HG03378 (cell line): ENCODE data around the gene PRIM2.
"Not testable (repeated sequence)": the region's sequence is repeated elsewhere in the genome, so short reads cannot be mapped to it uniquely, and the experiment has no call there.

Experiments
- ATAC-seq: cut with Tn5 transposase; IDR thresholded peaks from one replicate; pipeline ENCODE4 v1.9.1; 2021; ENCODE audit warnings: mild to moderate bottlenecking, moderate library complexity; ENCODE audit not compliant: unreplicated experiment

Gene PRIM2

DNA sequence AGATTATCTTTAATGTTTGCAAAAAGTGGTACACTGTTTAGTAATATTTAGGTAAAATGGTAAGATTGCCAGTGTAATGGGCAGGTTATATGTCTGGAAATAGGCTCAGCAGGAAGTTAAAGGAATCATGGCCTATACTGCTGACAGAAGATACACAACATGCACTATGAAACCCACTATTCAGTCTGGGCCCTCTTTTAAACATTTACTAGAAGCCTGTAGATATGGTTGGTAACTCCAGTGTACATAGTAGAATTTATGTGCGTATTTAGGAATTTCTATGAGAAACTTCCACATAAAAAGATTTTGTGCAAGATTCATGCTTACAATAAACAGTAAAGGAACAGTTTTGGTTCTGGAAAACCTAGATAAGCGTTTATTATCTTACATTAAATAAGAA lies 178.8 kb downstream of the PRIM2 start:
- ATAC-seq, result not testable (repeated sequence)

DNA sequence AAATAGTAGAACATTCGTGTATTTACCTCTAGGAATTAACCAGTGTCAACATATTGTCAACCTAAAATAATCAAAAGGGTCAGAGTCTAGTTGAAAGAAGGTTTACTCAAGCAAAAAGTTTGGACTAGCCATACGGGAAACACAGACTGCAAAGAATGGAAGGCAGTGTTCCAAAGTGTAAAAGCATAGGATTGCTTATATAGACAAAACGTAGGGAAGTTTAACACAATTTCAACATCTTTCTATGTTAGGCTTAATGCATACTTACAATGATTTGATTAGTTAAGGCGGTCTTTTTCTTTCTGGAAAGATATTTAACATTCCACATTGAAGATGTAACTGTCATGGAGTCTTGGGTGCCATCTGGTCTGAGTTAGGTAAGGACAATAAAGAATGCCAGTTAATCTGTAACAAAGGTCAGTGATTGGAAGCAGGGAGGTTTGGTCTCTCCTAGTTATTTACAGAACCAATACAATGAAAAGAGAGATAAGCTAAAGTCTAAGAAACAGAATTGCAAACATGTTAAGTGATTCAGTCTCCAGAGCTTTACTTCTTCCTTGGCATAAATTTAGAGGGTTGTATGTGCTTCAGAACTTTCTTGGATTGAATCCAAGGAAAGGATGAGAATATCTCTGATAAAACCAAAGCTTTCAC lies 183.1 kb downstream of the PRIM2 start:
- not testable (repeated sequence) for ATAC-seq

DNA sequence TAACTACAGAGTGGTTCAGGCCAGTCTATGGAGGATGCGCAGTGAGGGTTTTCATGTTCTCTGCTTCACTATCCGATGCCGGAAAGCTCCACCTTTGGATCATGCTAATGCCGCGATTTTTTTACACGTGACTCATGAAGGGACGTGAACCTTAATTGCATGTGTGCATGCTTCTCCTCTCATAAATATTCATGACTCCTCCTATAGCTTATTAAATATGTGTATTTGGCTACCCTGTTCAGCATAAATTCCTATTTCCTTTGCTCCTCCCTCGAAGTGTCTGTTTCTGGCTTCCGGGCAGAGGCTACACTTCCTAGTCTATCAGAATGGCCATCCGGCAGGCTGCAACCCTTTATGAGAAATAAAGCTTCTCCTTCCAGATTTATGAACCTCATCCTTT lies 185.0 kb downstream of the PRIM2 start:
- ATAC-seq, result not testable (repeated sequence)

DNA sequence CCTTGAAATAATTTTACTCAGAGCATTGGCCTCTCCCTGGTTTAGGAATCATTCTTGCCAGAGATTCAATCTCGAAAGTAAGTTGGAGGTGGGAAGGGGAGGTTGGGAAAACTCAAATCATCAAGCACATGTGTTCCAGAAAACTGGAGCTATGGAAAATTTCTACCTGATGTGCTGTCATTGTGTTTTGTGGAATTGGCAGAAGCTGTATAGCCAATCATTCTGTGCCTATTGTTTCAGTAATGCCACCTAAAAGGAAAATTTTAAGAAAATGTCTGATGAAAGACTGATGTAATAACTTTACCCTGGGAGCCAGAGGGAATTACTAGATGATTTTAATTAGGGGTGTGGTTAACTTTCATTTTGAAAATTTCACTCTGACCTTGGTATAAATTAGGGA lies 187.8 kb downstream of the PRIM2 start:
- not testable (repeated sequence) for ATAC-seq

DNA sequence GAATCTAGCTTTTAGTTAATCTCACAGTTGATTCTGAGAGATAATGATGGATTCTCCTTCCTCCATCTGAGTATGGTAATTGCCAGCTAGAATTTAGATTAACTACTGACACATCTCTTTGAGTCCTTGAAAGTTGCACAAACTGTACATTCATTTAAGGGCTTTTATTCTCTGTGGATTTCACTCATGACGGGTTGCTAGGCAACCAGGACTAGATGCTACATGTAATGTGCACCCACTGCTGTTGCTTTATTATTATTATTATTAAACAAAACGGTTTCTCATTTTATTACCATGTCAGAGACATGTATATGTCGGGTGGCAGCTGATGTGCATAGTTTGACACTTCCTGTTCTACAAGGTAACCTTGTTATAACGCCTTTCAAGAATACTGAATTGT lies 193.0 kb downstream of the PRIM2 start:
- not testable (repeated sequence) for ATAC-seq

DNA sequence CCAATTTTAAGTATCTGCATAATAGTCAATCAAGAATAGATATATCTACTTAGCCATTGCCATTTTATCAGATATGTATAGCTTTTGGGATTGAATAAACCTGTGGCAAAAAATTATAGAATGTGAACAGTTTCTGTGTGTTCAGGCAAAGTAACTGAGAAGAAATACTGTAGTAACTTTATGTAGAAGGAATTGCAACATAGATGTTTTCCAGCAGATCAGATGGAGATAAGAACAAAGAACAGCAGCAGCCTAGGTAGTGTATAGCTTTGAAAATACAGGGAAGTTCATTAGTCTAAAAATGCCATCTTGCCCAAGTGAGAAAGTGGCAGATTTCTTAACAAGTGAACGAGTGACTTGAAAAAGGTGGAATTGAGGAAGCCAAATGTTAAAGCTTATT lies 197.7 kb downstream of the PRIM2 start:
- not testable (repeated sequence) for ATAC-seq

DNA sequence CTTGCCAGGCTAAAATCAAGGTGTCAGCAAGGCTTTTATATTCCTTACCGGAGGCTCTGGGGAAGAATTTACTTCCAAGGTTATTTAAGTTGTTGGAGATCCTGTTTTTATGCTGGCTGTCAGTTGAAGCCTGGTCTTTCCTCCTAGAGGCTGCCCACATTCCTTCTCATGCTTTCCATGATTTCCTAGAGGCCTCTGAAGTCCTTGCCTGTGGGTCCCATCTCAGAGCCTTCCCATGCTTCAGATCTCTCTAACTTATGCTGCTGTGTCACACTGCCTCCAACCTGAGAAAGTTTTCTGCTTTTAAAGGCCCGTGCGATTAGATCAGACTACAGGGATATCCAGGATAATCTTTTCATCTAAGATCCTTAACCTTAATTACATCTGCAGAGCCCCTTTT lies 198.4 kb downstream of the PRIM2 start:
- ATAC-seq, result not testable (repeated sequence)

DNA sequence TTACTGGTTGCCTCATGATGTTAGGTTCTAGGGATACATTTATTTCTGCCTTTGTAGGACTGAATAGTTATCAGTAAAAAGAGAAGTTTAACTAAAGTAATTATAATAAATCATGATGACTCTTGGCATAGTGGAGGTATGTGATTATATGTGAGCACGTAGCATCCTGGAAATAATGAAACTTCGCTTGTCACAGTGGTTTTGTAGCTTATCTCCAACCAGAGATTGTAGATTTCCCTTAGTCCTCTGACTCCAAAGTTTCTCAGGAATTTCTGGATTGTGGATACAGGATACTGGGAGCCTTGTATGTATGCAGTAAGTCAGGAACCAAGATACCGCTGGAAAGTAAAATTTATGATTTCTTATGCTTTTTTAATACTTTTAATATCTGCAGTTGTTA lies 199.3 kb downstream of the PRIM2 start:
- not testable (repeated sequence) for ATAC-seq

DNA sequence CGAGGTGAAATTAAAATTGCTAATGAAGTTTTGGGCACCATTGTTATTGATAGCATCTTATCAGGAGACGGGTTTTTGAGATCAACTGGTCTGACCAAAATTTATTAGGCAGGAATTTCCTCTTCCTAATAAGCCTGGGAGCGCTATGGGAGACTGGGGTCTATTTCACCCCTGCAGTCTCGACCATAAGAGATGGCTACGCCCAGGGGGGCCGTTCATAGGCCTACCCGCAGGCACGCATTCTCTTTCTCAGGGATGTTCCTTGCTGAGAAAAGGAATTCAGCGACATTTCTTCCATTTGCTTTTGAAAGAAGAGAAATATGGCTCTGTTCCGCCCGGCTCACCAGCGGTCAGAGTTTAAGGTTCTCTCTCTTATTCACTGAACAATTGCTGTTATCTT lies 201.8 kb downstream of the PRIM2 start:
- ATAC-seq, result not testable (repeated sequence)

DNA sequence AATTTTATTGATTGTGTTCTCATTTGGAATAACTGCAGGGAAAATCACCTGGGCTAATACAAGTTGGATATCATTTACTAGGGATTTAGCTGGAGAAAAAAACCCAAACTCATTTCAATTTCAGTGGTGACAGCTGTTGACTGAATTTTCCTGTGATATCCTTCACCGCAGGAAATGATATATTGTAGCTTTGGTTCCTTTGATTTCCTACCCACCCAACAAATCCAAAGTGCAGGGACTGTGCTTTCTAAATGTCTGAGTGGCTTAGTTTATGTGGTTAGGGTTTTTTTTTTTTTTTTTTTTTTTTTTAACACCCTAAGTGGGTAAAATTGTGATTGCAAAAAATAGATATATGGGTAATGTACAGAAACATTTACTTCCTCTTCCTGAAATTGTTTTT lies 203.7 kb downstream of the PRIM2 start:
- ATAC-seq, result not testable (repeated sequence)

DNA sequence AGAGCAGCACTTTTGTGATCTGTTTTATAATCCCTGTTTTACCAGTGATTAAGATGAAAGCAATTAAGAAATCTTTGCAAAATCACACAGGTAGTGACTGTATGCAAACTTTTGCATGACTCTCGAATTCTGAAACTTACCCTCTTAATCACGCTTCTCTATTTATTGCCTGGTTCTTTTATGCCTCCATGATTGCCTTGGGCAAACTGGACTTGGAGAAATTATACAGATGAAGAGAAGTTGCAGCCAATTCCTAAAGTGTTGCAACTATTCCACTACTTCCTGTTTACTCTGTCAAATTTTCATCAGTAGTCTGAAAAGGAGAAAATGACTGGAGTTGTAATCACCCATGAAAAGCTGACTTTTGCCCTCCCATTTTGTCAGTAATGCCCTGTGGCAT lies 205.8 kb downstream of the PRIM2 start:
- not testable (repeated sequence) for ATAC-seq

DNA sequence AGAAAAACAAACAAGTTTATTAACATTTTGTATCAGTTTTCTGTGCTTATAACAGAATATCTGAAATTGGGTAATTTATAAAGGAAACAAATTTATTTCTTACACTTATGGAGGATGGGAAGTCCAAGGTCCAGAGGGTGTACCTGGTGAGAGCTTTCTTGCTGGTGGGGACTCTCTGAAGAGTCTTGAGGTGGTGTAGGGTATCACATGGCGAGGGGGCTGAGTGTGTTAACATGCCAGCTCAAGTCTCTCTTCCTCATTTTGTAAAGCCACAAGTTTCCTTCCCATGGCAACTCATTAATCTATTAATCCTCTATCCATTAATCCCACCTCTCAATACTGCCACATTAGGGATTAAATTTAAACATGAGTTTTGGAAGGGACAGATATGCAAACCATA lies 212.3 kb downstream of the PRIM2 start:
- ATAC-seq, result not testable (repeated sequence)

DNA sequence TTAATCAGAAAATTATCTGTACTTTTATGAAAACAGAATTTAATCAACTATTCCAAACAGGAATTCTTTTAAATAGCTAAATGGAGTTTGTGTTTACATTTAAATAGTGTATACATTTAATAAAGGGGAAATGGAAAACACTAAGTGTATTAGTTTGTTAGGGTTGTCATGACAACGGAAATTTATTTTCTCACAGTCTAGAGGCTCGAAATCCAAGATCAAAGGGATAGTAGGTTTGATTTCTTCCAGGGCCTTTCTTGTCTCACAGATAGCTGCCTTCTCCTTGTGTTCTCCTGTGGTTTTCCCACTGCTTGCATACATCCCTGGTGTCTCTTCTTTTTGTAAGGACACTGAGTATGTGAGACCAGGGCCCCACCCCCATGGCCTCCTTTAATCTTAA lies 215.2 kb downstream of the PRIM2 start:
- ATAC-seq, result not testable (repeated sequence)

DNA sequence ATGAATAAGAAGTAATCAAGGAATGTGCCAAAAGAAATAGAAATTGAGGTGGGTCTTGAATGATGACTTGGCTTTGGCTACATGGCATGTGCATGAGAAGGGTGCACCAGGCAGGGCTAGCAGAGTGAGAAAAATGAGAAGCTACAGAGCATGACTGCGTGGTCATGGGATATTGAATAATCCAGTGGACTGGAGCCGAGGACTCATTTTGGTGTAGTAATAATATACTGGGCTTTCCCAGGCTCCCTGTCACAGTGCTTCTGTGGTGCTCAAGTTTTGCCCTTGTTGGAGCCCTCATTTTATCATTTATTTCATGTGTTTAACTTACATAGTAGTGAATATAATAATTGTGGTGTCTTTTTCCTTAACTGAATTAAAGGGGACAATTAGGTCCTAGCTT lies 217.7 kb downstream of the PRIM2 start:
- ATAC-seq, result not testable (repeated sequence)

DNA sequence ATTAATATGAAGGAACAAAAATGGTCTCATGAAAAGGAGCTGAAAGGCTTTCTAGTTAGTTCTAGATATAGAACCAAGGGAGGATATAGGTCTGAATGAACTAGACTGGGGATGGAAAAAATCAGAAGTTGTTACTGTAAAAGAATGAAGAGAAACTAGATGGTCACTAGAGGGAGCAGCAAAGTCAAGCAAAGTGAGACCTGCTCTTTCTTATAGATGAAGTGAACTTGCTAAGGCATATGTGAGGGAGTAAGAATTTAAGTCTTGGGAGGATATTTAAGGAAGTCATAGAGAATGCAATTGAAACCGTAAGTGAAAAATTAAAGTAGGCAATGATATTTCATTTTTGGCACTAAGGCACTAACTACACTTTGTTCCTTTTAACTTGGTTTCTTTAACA lies 218.6 kb downstream of the PRIM2 start:
- peak; percentile 88 for ATAC-seq

DNA sequence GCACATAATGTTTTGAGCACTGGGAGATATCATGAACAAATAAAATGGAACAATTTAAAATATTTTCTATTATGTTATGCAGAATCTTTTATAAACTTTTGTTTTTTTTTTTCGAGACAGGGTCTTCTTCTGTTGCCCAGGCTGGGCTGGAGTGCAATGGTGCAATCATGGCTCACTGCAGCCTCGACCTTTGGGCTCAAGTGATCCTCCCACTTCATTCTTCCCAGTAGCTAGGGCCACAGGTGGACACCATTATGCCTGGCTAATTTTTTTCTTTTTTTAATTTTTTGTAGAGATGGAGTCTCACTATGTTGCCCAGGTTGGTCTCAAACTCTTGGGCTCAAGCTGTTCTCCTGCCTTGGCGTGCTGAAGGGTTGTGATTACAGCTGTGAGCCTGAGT lies 220.5 kb downstream of the PRIM2 start:
- ATAC-seq, result not testable (repeated sequence)

DNA sequence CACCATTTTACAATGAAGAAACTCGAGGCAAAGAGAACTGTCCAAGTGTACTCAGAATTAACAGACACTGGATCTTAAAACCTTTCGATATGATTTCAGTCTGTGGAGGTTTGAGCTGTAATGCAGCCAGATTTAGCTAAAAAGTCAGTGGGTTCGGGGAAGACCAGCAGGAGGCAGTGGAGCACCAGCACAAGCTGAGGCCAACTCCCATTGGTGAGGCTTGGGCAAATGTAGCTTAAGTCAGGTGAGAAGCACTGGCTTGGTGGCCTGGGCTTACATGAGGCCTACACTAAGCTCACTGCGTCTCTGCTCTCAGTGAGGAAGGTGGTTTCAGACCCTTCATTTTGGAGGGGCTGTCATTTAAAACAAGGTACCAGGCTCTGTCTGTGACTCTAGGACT lies 234.5 kb downstream of the PRIM2 start:
- ATAC-seq, result not testable (repeated sequence)

DNA sequence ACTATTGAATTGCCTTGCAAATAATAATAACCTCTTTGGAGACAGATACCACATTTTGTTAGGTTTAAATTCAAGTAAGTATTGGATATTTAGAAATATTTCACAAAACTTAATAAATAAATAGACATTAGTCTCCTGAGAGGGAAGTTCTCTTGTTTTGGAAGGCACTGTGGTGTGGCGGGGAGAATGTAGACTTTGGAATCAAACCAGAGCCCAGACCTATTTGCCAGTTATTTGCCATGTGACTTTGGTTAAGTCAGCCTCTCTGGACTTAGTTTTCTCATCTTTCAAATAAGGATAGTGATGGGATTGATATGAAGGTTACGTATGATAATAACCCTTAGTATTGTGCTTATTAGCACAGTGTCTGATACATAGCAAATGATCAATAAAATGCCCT lies 240.4 kb downstream of the PRIM2 start:
- not testable (repeated sequence) for ATAC-seq

DNA sequence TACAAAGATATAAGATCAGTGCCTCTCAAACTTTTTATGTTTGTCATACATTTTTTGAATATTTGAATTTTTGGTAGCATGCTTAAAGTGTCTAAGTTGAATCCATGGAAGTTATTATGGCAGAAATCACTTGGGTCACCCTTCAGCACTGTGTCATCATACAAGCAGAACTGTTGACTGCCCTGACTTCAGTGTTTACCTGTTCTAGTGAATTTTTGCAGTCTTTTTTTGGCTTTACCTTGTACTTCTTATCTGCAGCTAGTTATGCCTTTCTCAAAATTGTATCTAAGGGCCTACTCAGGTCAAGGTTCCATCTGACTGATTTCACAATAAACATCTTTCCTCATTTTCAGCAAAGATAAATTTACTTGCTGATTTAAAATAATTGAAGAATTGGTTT lies 241.7 kb downstream of the PRIM2 start:
- ATAC-seq, result not testable (repeated sequence)

DNA sequence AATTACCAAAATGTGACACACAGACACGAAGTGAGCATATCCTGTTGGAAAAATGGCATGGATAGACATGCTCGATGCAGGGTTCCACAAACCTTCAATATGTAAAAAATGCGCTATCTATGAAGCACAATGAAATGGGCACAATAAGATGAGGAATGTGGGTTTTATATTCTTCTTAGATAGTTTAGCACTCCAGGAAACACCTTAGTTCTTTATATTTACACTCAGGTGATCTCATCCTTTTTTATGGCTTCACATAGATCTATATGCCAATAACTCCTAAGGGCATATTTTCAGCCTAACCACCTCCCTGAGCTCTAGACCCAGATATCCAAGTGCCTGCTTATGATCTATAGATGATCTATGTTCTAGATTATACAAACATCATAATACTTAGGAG lies 244.8 kb downstream of the PRIM2 start:
- ATAC-seq, result not testable (repeated sequence)

DNA sequence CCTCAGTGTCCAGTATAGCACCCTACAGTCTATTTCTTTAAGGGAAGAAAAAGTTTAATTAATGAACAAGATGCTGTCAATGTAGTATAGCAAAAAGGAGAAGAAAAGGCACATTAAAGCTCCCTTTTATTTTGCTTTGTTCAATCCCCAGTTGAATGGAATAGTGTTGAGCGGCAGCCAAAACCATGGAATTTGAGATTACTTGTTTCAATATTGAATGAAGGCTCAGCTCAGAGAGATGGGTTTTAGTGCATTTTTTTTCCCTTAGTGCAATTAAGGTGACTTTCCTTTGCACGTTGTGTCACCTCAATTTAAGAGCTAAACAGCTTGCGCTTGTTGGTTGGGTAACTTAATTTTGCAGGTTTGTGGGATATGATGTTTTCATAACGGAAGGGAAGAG lies 254.7 kb downstream of the PRIM2 start:
- ATAC-seq, result not testable (repeated sequence)

DNA sequence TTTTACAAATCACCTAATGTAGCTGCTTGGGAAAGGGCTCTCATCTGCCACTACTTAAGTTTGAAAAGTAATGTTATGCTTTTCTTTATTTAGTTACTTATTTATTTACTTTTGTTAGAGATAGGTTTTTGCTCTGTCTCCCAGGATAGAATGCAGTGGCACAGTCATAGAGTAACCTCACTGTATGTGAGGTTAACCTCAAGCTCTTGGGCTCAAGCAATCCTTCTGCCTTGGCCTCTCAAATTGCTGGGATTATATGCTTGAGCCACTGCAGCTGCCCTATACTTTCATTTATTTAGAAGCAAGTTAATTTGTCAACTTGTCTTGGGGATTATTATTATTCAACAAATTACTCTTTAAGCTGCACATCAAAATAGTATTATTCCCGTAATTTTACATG lies 255.4 kb downstream of the PRIM2 start:
- ATAC-seq, result not testable (repeated sequence)

DNA sequence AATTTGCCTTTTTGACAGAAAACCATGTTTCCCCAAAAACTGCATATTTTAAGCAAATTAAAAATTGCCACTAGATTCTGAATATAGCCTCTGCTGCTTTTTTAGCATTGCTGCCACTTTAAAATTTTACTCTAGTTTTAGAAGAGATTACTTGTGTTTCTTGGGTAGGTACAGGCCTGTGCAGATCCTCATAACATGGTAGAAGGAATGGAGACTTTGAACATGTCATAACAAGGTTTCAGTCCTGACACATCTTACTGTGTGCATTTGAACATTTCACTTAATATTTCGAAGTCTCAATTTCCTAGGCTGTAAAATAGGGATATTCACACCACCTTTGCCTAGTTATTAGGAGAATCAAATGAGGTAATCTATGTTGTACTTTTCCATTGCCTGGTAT lies 259.6 kb downstream of the PRIM2 start:
- ATAC-seq, result not testable (repeated sequence)
